ENCODE data around the gene CTSE.

CTSE gene

DNA sequence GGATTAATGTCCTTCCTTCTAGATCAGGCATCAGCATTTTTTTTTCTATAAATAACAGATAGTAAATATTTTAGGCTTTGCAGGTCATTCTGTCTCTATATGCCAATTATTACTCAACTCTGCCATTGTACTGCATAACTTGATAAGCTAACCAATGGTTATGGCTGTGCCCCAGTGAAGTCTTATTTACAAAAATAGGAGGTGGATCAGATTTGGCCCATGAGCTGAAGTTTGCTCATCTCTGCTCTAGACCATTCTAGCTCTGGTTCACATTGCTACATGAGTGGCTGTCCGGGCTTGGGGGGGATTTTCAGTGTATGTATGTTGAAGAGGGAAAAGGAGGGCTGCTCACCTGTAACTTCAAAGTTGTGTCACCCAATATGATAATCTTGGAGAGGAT, 30.6 kb downstream of the CTSE start:
- no peak for FAIRE-seq
- TF ChIP-seq POLR2A (IDR thresholded peaks at IDR 0.05; ENCODE audit: low read depth, low read length): no peak
- DNase-seq (ENCODE audit: insufficient read length, low spot score): no peak

DNA sequence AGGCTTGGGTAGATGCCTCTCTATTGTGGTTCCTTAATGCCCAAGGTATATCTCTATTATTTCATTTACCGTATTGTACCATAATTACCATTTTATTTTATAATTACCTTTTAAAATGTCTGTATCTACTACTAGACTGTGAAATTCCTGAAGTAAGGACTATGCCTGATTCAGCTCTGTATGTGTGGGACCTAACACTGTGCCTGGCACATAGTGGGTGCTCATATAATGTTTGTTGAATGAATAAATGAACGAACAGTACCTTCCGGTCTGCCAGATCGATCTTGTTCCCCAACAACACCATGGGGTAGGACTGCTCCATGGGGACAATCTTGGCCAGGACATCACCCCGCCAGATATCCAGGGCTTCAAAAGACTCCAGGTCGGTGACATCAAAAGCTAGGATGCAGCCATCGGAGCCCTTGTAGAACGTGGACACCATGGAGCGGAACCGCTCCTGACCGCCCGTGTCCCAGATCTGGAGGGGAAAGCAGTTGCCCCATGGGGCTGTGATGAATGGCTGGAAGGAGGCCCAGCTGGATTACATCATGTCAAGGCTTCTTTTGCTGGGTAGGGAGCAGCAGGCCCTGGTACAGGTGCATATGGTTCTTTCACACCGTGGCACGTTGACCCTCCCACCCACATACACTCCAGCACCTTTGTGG, 31.3 kb downstream of the CTSE start:
- no peak for TF ChIP-seq POLR2A (IDR thresholded peaks at IDR 0.05; ENCODE audit: low read depth, low read length)
- no peak for DNase-seq (ENCODE audit: insufficient read length, low spot score)
- no peak for FAIRE-seq

DNA sequence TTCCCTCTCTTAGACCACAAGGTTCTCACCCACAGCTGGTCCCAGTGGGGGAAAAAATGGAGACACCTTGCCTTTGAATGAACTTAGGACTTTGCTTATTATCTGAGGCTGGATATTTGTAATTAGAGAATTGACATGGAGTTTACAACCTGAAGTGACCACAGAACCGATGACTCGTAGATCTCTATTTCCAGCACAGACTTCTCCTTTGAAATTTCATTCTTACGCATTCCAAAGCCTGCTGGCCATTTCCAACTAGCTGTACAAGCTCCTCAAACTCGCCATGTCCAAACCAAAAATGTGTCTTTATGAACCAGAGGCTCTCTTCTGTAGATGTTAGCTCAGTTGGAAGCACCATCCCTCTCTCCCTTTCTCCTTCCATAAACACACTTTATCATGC, 32.5 kb downstream of the CTSE start:
- no peak for TF ChIP-seq POLR2A (IDR thresholded peaks at IDR 0.05; ENCODE audit: low read depth, low read length)
- no peak for FAIRE-seq
- DNase-seq (ENCODE audit: insufficient read length, low spot score): no peak

DNA sequence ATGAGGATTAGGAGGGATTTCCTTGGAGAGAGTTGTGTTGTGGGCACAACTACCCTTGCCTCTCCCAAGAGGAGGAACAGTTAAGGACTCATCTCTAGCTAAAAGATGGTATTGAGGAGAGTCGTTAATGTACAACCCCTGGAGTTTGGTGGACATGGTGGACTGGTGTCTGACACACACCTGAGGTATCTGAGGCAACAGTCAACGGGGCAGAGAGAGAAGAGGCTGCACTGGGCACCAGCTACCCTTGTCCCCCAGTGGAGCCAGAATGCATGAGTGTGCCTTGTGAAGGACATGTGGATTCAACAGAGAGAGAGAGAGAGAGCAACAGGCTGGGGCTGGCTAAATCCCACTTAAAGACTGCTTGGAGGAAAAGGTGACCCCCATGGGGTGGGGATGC, 33.5 kb downstream of the CTSE start:
- TF ChIP-seq POLR2A (IDR thresholded peaks at IDR 0.05; ENCODE audit: low read depth, low read length): no peak
- no peak for DNase-seq (ENCODE audit: insufficient read length, low spot score)
- FAIRE-seq: no peak

DNA sequence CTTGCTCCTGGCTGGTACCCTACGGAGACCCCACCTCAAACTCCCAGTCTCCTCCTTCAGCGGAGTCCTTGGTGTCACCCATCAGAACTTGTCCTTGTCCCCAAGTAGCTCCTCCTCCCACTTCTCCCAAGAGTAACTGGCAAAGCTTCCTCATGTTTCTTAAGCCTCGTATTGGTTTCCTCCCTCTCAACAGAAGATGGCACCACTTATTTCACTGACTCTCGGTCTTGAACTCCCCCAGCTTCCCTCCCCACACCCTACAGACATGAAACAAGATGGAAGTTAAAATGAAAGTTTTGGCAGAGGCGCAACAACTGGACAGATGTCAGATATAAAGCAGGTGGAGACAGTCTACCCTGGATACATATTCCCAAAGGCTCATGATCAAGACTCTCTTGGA, 33.9 kb downstream of the CTSE start:
- no peak for FAIRE-seq
- TF ChIP-seq POLR2A (IDR thresholded peaks at IDR 0.05; ENCODE audit: low read depth, low read length): no peak
- DNase-seq (ENCODE audit: insufficient read length, low spot score): no peak

DNA sequence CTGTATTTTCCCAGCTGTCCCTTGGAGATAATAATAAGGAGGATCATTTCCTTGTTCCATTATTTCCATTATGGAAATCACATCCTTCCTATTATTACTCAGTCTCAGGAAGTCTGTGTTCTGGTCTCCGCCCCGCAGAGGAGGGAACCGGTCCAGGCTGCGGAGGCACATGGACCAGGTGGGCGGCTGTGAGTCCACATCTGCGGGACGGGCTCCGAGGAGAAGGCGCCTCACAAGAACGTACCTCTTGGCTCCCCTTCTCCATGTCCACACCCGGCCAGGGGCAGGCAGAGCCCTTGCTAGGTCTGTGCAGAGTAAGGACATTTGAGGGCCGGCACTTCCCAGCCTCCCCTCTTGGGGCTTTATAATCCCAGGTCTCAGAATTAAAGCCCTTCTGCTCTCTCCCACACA, 35.1 kb downstream of the CTSE start:
- FAIRE-seq: no peak
- DNase-seq (ENCODE audit: insufficient read length, low spot score): no peak
- TF ChIP-seq POLR2A (IDR thresholded peaks at IDR 0.05; ENCODE audit: low read depth, low read length): no peak

DNA sequence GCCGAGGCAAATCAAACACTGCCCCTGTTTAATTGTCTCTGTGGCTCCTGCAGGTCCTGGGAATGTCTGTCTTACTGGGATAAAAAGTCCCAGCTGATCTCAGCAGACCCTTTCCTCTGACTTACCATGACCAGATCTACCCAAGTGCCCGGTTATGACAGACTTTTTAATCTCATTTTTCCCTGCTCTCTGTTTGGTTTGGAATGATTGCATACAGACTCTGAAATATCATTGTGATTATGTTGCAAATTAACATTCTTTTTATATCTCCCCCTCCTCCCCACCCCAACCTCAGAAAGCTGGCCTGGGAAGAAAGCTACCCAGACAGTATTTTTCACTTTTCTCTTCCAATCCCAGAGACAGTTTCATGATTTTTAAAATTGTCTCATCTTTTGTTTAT, 36.8 kb downstream of the CTSE start:
- no peak for TF ChIP-seq POLR2A (IDR thresholded peaks at IDR 0.05; ENCODE audit: low read depth, low read length)
- no peak for FAIRE-seq

DNA sequence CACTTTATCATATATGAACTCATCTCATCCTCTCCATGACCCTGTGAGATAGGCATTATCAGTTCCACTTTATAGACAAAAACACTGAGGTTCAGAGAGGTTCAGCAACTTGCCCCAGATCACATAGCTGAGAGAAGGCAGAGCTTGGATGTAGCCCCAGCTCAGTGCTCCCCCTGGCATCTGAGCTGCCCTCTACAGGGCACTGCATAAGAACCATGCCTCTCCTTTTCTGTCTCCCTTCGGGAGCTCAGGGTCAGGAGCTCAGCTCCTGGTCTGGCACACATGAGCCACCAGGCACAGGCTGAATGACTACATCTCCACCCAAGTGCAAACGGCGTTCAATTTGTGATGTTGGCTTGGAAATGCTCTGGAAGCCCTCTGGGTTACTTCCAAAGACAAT, 37.4 kb downstream of the CTSE start:
- DNase-seq (ENCODE audit: insufficient read length, low spot score): no peak
- FAIRE-seq: no peak
- TF ChIP-seq POLR2A (IDR thresholded peaks at IDR 0.05; ENCODE audit: low read depth, low read length): no peak

More for the DNA sequence above, 36.8 kb downstream of the CTSE start:
- DNase-seq (ENCODE audit: insufficient read length, low spot score): no peak

DNA sequence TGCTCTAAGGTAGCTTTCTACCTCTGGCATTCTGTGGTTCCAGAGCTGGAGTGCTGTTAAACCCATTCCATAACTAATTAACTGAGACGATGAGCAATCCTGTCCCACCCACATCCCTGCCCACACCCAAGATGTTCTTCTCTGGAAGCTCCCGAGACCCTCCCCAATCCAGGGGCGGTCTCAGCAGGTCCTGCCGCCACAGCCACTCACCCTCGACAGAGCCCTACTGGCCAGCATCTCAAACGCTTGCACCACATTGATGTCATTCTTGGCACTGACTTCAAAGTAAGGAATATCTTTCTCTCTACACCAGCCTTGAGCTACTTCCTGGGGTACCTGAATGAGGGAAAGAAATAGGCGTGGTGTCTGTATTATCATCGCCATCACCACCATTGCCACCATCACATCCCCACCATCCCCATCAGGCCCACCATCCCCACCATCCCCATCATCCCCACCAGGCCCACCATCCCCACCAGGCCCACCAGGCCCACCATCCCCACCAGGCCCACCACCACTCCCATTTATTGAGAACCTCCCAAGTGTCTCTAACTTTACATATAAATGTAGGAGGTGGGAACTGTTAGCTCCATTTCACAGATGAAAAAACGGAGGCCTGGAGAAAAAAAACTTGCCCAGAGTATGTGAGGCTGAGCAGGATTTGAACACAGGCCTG, 38.2 kb downstream of the CTSE start:
- TF ChIP-seq POLR2A (IDR thresholded peaks at IDR 0.05; ENCODE audit: low read depth, low read length): no peak
- DNase-seq (ENCODE audit: insufficient read length, low spot score) (no peak), FAIRE-seq (no peak)

DNA sequence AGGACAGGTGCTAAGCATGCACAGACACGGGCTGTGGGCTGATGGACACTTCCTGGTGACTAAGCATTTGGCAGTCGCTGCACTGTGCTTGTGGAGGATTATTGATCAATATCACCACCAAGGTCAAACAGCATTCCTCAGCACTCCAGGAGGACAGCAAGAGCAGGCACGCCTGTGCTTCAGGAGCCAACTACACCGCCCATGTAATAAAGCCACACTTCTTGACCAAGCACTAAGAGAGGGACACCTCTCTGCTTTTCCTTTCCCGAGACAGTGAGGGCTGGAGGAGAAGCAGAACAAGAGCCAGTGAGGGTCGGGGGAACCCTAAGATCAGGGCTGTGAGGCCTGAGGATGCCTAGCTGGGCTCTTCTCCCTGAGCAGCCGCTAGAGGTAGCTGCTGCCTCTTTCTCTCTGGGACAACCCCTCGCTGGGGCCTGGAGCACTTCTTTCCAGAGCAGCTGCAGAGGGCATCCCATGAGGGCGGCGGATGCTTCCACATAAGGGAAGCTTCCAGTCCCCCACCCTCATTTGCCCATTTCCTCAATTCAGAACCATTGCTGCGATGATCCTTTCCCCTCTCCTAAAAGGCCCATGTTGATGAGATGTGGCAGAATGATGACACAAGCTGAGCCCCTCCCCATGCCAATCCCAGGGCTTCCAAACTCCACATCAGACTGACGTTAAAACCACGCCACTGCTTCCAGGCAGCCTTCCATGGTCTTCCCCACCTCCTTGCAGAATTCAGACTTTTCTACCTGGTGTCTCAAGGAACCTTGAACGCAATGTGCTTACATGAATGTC, 39.6 kb downstream of the CTSE start:
- peak; percentile 60 for DNase-seq (ENCODE audit: insufficient read length, low spot score)
- no peak for TF ChIP-seq POLR2A (IDR thresholded peaks at IDR 0.05; ENCODE audit: low read depth, low read length)

DNA sequence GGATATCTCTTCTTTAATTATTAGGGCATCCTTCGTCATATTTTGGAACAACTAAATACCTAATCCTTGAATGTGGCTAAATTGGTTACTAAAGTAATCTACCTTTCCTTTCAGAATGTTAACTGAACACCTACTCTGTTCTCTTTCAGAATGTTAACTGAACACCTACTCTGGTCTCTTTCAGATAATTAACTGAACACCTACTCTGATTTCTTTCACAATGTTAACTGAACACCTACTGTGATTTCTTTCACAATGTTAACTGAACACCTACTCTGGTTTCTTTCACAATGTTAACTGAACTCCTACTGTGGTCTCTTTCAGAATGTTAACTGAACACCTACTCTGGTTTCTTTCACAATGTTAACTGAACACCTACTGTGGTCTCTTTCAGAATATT, 42.4 kb downstream of the CTSE start:
- no peak for TF ChIP-seq POLR2A (IDR thresholded peaks at IDR 0.05; ENCODE audit: low read depth, low read length)
- FAIRE-seq: no peak

More for the DNA sequence above, 39.6 kb downstream of the CTSE start:
- no peak for FAIRE-seq

DNA sequence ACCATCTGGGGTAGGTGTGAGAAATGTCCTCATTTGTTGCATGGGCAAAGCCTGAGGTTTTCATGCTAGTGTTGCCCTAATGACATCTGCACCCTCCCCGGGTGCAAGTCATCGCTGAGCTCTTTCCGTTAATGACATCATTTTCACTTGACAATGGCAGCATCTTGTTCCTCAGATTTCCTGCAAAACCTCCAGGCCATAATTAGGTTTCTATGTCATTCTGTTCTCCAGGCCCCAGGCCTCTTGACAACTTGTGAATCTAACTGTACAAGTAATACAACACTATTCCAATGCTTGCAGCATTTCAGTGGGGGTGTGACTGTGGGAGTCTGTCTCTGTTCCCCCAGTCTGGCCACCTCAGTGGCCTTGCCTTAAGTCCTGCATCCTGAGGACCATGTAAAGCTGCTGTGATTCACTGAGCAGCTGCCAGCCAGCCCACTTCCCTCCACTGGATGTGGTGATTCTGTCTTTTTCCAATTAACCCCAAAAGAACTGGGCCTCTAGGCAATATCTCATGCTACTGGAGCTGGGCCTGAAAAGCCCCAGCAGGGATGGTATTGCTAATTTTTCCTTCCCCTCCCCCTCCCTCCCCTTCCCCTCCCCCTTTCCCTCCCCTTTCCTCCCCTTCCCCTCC, 43.3 kb downstream of the CTSE start:
- FAIRE-seq (no peak), DNase-seq (ENCODE audit: insufficient read length, low spot score) (no peak)
- TF ChIP-seq POLR2A (IDR thresholded peaks at IDR 0.05; ENCODE audit: low read depth, low read length): no peak

More for the DNA sequence above, 42.4 kb downstream of the CTSE start:
- DNase-seq (ENCODE audit: insufficient read length, low spot score): no peak

DNA sequence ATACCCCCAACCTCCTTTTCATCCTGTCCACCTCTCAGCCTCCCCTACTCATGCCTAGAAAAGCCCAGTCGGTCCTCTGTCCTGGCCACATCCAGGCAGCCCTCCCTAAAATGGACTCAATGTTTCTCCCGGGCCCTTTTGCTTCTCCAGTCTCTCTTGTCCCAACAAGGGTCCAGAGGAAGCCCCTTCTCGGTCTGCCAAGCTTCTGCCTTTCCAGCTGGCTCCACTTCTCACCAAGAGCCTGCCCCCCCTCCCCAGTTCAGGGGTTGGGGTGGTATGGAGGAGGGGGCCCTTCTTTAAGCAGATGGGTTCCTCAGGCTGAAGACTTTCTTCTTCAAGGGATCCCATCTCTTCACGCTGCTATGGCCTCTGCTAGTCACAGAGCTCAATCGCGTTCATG, 44.4 kb downstream of the CTSE start:
- DNase-seq (ENCODE audit: insufficient read length, low spot score): no peak
- FAIRE-seq: no peak
- no peak for TF ChIP-seq POLR2A (IDR thresholded peaks at IDR 0.05; ENCODE audit: low read depth, low read length)

DNA sequence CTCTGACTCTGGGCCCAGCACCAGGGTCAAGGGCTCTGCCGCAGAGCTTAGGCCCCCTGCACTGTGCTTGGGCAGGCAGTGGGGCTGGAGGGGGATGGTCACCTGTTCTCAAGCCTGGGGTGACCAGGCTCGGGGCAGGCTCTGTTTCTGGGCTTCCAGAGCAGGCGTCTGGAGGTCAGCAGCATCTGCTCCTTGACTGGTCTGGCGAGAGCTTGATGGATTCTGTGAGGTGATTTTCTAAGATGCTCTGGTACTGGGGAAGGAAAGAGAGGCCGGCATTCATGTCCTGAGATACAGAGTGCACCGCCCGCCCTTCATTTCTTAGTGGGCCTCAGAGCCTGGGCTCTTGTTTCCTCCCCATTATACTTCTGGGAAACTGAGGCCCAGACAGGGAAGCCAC, 45.0 kb downstream of the CTSE start:
- FAIRE-seq (no peak), DNase-seq (ENCODE audit: insufficient read length, low spot score) (no peak)
- TF ChIP-seq POLR2A (IDR thresholded peaks at IDR 0.05; ENCODE audit: low read depth, low read length): no peak

All from H54 (cell line).